Muscle layer of duodenum (tissue), 2 donors: Measurements from ENCODE around the gene CLECL1.

Experiments
- H3K27ac ChIP-seq: one replicate; pipeline ENCODE4 v1.7.0; 2013; ENCODE audit warnings: mild to moderate bottlenecking, low read length
- H3K27me3 ChIP-seq: one replicate; pipeline ENCODE4 v1.7.0; 2013; ENCODE audit warnings: low read depth, mild to moderate bottlenecking, control low read depth, low read length
- H3K36me3 ChIP-seq, 2 donors: one replicate each; pipeline ENCODE4 v1.7.0; 2013; ENCODE audit warnings: low read length in 2 of 2, control low read depth in 1 of 2, mild to moderate bottlenecking in 1 of 2; ENCODE audit not compliant: insufficient read depth in 2 of 2, control insufficient read depth in 1 of 2
- H3K4me1 ChIP-seq, 2 donors: one replicate each; pipeline ENCODE4 v1.7.0; 2013; ENCODE audit warnings: low read length in 2 of 2, mild to moderate bottlenecking in 2 of 2, control low read depth in 1 of 2, moderate library complexity in 1 of 2; ENCODE audit not compliant: insufficient read depth in 2 of 2, control insufficient read depth in 1 of 2
- H3K4me3 ChIP-seq, 2 donors: one replicate each; pipeline ENCODE4 v1.7.0; 2013; ENCODE audit warnings: low read length in 2 of 2, low read depth in 1 of 2, mild to moderate bottlenecking in 1 of 2
- H3K9me3 ChIP-seq, 2 donors: one replicate each; pipeline ENCODE4 v1.7.0; 2013; ENCODE audit warnings: low read length in 2 of 2, control low read depth in 1 of 2, mild to moderate bottlenecking in 1 of 2; ENCODE audit not compliant: control insufficient read depth in 1 of 2
- donor health status: healthy.

Gene CLECL1

DNA sequence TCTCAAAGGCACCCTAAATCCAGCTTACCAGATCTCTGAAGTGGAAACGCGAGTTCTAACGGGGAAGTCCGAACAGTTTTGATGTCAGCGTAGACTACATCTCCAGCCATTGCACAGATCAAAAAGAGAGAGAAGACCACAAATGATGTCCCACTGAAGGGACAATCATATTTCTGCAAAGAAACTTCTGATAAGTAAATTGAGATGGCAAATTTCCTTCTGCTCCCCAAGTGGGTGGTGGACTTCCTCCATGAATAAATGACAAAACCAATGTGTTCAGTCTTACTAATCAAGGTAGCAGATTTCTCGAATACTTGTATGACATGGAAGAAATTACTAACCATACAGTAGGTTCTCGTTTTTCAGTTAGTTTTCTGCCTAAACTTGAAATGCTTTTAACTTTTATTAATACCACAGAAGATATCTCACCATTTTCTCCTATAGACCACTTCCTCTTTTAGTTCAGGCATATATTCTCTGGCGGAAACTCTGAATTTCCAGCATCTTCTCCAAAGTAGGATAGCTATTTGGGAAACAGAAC, at the start of gene CLECL1:
Gene CLECL1, minus strand, starts transcription at position 177 of the 541 bp plus-strand sequence.
- H3K36me3 ChIP-seq, result no peaks in the 10 kb centered on the region
- no peak within 1 kb of the TSS for H3K4me3 ChIP-seq
- peak within 1 kb of the TSS; percentile 74 for H3K27ac ChIP-seq

DNA sequence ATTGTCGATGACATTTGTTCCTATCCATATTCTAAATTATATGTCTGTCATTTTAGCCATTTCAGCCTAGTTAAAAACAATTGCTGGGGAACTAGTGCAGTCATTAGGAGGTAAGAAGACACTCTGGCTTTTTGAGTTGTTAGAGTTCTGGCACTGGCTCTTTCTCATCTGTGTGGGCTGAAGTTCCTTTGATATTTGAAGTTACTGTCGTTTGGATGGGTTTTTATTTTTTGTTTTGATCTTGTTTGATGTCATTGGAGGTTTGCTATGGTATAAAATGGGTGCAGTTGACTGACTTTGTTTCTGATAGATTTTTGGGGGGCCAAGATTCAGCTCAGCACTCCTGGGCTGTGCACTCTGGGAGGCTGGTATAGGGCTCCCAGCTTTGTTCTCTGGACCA, 48.5 kb upstream of the CLECL1 start:
- no peak overlapping the region for H3K4me3 ChIP-seq
- H3K36me3 ChIP-seq, result no peaks in the 10 kb centered on the region
- no peak overlapping the region for H3K27ac ChIP-seq
- H3K27me3 ChIP-seq, result no peaks in the 10 kb centered on the region
- H3K9me3 ChIP-seq, result no peaks in the 10 kb centered on the region
- no peaks in the 10 kb centered on the region for H3K4me1 ChIP-seq

More for the DNA sequence above, at the start of gene CLECL1:
- no peaks in the 10 kb centered on the region for H3K4me1 ChIP-seq
- no peaks in the 10 kb centered on the region for H3K9me3 ChIP-seq
- H3K27me3 ChIP-seq, result no peaks in the 10 kb centered on the region

- Histone ChIP-seq H3K4me3 (no peak overlapping the region), H3K9me3 (no peaks in the 10 kb centered on the region), H3K4me1 (no peaks in the 10 kb centered on the region), H3K36me3 (no peaks in the 10 kb centered on the region), H3K27ac (no peak overlapping the region), H3K27me3 (no peaks in the 10 kb centered on the region)
Observed at GRCh38 chr12:9779209-9779608, 46.3 kb upstream of the CLECL1 start.

DNA sequence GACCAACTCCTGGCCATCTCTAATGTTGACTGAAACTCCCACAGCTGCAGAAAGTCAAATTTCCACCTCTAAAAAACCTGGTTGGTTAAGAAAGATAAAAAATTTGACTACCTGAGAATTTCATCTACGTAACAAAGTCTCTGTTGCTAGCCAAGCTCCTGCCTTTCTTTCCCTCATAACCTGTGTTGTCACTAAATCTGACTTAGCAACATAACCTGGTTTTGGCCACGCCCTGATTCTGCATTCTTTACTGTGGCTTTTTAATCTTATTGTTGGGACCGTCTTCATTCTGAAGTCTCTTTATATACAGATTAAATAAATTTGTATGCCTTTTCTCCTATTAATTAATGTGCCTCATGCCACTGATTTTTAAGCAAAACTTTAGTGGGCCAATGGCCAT, 43.9 kb upstream of the CLECL1 start:
- no peak overlapping the region for H3K4me3 ChIP-seq

DNA sequence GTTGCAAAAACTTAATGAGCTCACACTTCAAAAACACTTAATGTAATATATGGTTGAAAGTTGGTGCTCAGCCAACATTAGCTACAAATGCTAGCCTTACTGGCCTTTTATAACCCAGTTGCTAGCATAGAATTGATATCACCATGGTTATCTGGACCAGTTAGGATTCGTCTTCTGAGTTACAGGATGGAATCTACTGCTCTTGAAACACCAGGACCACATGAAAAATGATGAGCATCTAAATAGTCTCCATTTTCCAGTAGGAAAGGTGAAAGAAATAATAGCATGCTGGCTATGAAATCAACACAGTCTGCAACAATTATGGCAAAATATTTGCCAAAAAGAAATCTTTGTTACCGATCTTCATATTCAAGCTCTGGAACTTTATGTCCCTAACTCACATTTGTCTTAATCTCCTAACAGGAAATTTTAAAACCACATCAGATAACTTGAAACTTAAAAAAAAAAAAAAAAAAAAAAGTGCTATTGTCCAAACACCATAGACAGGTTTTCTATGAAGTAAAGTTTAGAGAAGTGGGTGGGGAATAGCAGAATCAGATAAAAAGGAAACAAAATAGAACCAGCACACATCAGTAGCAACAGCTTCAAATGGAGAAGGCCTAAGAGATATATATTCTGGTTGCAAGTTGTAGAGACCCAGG, 40.5 kb upstream of the CLECL1 start:
- Histone ChIP-seq H3K9me3 (no peaks in the 10 kb centered on the region), H3K27ac (no peak overlapping the region), H3K4me1 (no peaks in the 10 kb centered on the region), H3K36me3 (no peaks in the 10 kb centered on the region), H3K4me3 (no peak overlapping the region), H3K27me3 (no peaks in the 10 kb centered on the region)

More for the DNA sequence above, 43.9 kb upstream of the CLECL1 start:
- H3K4me1 ChIP-seq, result no peaks in the 10 kb centered on the region
- H3K27me3 ChIP-seq, result no peaks in the 10 kb centered on the region
- H3K27ac ChIP-seq, result no peak overlapping the region
- no peaks in the 10 kb centered on the region for H3K9me3 ChIP-seq
- no peaks in the 10 kb centered on the region for H3K36me3 ChIP-seq

DNA sequence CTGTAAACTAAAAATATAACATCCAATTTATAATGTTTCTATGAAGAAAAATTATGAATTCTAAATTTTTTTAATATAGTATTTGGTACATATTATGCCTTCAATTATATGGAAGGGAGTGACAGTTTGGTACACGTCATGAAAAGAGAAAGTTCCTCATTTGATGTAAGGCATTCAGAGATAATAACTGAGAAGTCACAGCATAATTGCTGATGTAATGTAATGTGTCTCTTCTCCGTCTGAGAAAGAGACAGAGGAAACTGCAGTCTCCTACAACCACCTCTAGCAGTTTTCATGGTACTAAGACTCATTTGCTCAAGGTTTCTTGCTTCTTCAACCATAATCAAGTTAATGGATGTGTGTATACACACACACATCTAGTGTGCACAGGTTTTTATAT, 30.1 kb upstream of the CLECL1 start:
- Histone ChIP-seq H3K27me3 (no peaks in the 10 kb centered on the region), H3K4me1 (no peaks in the 10 kb centered on the region), H3K9me3 (no peaks in the 10 kb centered on the region), H3K4me3 (no peak overlapping the region), H3K36me3 (no peaks in the 10 kb centered on the region), H3K27ac (no peak overlapping the region)

GRCh38 chr12:9762369-9762768, 29.5 kb upstream of the CLECL1 start:
- Histone ChIP-seq H3K4me3 (no peak overlapping the region), H3K27me3 (no peaks in the 10 kb centered on the region), H3K27ac (no peak overlapping the region), H3K36me3 (no peaks in the 10 kb centered on the region), H3K9me3 (no peaks in the 10 kb centered on the region), H3K4me1 (no peaks in the 10 kb centered on the region)

DNA sequence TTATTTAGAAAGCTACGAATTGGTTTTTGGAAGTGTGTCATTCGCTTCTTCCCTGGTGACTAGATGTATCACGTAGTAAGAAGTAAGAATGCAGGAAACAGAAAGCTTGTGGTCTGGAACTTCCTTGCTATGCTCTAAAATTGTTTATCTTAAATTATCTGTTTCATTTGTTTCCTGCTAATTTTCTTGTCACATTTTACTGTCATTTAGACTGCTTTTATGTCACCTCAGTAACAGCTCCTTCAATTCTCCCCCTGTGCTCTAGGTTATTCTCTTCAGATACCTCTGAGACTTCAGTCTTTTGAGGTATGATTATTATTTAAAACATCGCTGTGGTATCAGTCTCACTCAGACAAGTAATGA, 28.5 kb upstream of the CLECL1 start:
- no peaks in the 10 kb centered on the region for H3K4me1 ChIP-seq
- H3K9me3 ChIP-seq, result no peaks in the 10 kb centered on the region
- no peaks in the 10 kb centered on the region for H3K27me3 ChIP-seq
- no peaks in the 10 kb centered on the region for H3K36me3 ChIP-seq
- peak overlapping the region; percentile 28 for H3K27ac ChIP-seq
- no peak overlapping the region for H3K4me3 ChIP-seq

GRCh38 chr12:9760699-9761418, 28.0 kb upstream of the CLECL1 start, which contains the start of gene CD69:
Gene CD69, minus strand, starts transcription at chr12:9760901. Its CDS starts 81 bp downstream, at chr12:9760820.
- Histone ChIP-seq H3K27ac (peak within 1 kb of the TSS; percentile 69), H3K4me1 (no peaks in the 10 kb centered on the region), H3K27me3 (no peaks in the 10 kb centered on the region), H3K36me3 (no peaks in the 10 kb centered on the region), H3K9me3 (no peaks in the 10 kb centered on the region), H3K4me3 (peak within 1 kb of the TSS in 1 of 2 donors; percentile 42)

GRCh38 chr12:9760120-9760519, 27.2 kb upstream of the CLECL1 start:
- no peaks in the 10 kb centered on the region for H3K4me1 ChIP-seq
- no peaks in the 10 kb centered on the region for H3K36me3 ChIP-seq
- H3K27me3 ChIP-seq, result no peaks in the 10 kb centered on the region
- H3K9me3 ChIP-seq, result no peaks in the 10 kb centered on the region
- peak overlapping the region; percentile 69 for H3K27ac ChIP-seq
- H3K4me3 ChIP-seq, result peak overlapping the region in 1 of 2 donors; percentile 42

GRCh38 chr12:9759694-9760093, 26.8 kb upstream of the CLECL1 start:
- Histone ChIP-seq H3K9me3 (no peaks in the 10 kb centered on the region), H3K27ac (peak overlapping the region; percentile 69), H3K4me3 (peak overlapping the region in 1 of 2 donors; percentile 42), H3K36me3 (no peaks in the 10 kb centered on the region), H3K4me1 (no peaks in the 10 kb centered on the region), H3K27me3 (no peaks in the 10 kb centered on the region)
